ENCODE data around the gene COL15A1.

DNA sequence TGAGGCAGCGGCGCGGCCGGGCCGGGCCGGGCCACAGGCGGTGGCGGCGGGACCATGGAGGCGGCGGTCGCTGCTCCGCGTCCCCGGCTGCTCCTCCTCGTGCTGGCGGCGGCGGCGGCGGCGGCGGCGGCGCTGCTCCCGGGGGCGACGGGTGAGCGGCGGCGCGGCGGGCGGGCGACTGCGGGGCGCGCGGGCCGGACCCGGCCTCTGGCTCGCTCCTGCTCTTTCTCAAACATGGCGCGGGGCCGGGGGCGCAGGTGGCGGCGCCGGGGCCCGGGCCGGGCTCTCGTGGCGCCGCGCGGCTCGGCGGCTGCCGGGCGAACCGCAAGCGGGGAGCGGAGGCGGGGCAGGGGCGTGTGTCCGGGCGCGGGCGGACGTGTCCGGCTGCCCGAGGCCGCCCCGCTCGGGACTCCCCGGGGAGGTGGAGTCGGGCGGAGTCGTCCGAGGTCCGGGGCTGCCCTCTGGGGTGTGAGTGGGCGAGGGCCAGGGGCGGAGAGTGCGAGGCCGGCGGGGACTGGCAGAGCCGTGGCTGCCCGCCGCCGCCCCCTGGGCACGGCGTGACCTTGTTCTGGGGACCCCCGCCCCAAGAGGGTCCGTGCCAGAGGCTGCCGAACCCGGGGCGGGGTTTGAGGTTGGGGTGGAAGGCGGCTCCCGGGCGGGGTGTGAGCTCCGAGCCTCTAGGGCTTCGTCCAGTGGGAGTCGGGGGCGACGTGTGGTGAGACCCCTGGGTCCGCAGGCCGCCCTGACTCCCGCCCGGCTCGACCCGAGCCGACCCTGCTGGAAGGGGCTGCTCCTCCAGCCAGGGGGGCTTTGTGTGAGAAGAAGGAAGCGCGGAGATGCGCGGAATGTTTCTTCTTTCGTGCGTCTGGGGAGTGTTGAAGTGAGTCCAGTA lies 161.7 kb downstream of the COL15A1 start:
- TF ChIP-seq, protein P1, sequence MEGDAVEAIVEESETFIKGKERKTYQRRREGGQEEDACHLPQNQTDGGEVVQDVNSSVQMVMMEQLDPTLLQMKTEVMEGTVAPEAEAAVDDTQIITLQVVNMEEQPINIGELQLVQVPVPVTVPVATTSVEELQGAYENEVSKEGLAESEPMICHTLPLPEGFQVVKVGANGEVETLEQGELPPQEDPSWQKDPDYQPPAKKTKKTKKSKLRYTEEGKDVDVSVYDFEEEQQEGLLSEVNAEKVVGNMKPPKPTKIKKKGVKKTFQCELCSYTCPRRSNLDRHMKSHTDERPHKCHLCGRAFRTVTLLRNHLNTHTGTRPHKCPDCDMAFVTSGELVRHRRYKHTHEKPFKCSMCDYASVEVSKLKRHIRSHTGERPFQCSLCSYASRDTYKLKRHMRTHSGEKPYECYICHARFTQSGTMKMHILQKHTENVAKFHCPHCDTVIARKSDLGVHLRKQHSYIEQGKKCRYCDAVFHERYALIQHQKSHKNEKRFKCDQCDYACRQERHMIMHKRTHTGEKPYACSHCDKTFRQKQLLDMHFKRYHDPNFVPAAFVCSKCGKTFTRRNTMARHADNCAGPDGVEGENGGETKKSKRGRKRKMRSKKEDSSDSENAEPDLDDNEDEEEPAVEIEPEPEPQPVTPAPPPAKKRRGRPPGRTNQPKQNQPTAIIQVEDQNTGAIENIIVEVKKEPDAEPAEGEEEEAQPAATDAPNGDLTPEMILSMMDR (IDR thresholded peaks at IDR 0.05): no peak
- TF ChIP-seq POLR2A (IDR thresholded peaks at IDR 0.05) (no peak), POLR2AphosphoS5 (IDR thresholded peaks at IDR 0.05) (peak in 1 of 3 donors; percentile 33), EP300 (IDR thresholded peaks at IDR 0.05) (no peak)

All from stomach (tissue), 4 donors.